IMR-90 (cell line): ENCODE measurements around the gene LCE6A. TPM values are rescaled to one million over a fixed set of nuclear protein-coding genes. Genes with fewer than 3 reads are reported as not detected.

Experiments
- ATAC-seq: fragments of 200-7000 bp; cut with Tn5 transposase; 2 replicates; pipeline ENCODE4 v1.9.1; 2020; ENCODE audit warnings: low read depth, mild to moderate bottlenecking, moderate library complexity
- BruUV-seq: library from RNA; stranded (reverse); fragments of 400-500 nt; replicated peaks from 2 replicates; lab custom pipeline; 2021; lab: Mats Ljungman, UMichigan
- CTCF ChIA-PET: fragments of 300-600 bp; formaldehyde crosslinking; extraction: SDS; loops from one replicate; lab custom pipeline; 2021; ENCODE audit warnings: antibody characterized with exemption; lab: Yijun Ruan, JAX
- POLR2A ChIA-PET: fragments of 300-600 bp; sonication (Branson Sonifier 250); formaldehyde crosslinking; loops from one replicate; lab custom pipeline; 2022; ENCODE audit warnings: antibody characterized with exemption; ENCODE audit not compliant: unreplicated experiment; lab: Charles Lee
- DNase-seq: peaks from one replicate; pipeline ENCODE4 v3.0.0; 2013
- H2AFZ ChIP-seq: replicated peaks from 2 replicates; pipeline ENCODE3; 2013; ENCODE audit warnings: low read length, mild to moderate bottlenecking; ENCODE audit not compliant: poor library complexity
- H2AK5ac ChIP-seq: 2 replicates; pipeline ENCODE4 v1.6.1; 2013; ENCODE audit warnings: low read depth, low read length, inconsistent platforms
- H2AK9ac ChIP-seq: replicated peaks from 2 replicates; pipeline ENCODE3; 2013; ENCODE audit warnings: mild to moderate bottlenecking, low read depth, low read length, moderate library complexity; ENCODE audit not compliant: poor library complexity
- H2BK120ac ChIP-seq: 2 replicates; pipeline ENCODE4 v1.6.1; 2013; ENCODE audit warnings: low read depth, low read length, inconsistent platforms
- H2BK15ac ChIP-seq: 3 replicates; pipeline ENCODE4 v1.6.1; 2013; ENCODE audit warnings: low read depth, low read length, inconsistent platforms
- H2BK20ac ChIP-seq: 2 replicates; pipeline ENCODE4 v1.6.1; 2013; ENCODE audit warnings: low read depth, mild to moderate bottlenecking, inconsistent platforms, low read length, moderate library complexity
- H2BK5ac ChIP-seq: 2 replicates; pipeline ENCODE4 v1.6.1; 2013; ENCODE audit warnings: mild to moderate bottlenecking, low read depth, low read length, inconsistent platforms; ENCODE audit not compliant: poor library complexity, severe bottlenecking
- H3K14ac ChIP-seq: replicated peaks from 2 replicates; pipeline ENCODE4 v1.6.1; 2013; ENCODE audit warnings: low read depth, low read length, inconsistent platforms
- H3K18ac ChIP-seq: 2 replicates; pipeline ENCODE4 v1.6.1; 2013; ENCODE audit warnings: low read depth, low read length, control low read depth
- H3K23ac ChIP-seq: 2 replicates; pipeline ENCODE4 v1.6.1; 2013; ENCODE audit warnings: low read depth, low read length, inconsistent platforms
- H3K27ac ChIP-seq: 2 replicates; pipeline ENCODE4 v1.5.1; 2013; ENCODE audit warnings: mild to moderate bottlenecking, control low read depth, low read length; ENCODE audit not compliant: insufficient read depth
- H3K27me3 ChIP-seq: 2 replicates; pipeline ENCODE4 v1.6.1; 2013; ENCODE audit warnings: low read length; ENCODE audit not compliant: control insufficient read depth, insufficient read depth
- H3K36me3 ChIP-seq: 2 replicates; pipeline ENCODE4 v1.6.1; 2013; ENCODE audit warnings: low read length, mixed read lengths; ENCODE audit not compliant: control insufficient read depth, insufficient read depth
- H3K4ac ChIP-seq: 2 replicates; pipeline ENCODE4 v1.6.1; 2013; ENCODE audit warnings: low read depth, low read length, inconsistent platforms
- H3K4me1 ChIP-seq: 2 replicates; pipeline ENCODE4 v1.6.1; 2013; ENCODE audit warnings: low read length, mixed read lengths; ENCODE audit not compliant: control insufficient read depth, insufficient read depth
- H3K4me2 ChIP-seq: 2 replicates; pipeline ENCODE4 v1.6.1; 2013; ENCODE audit warnings: low read depth, mild to moderate bottlenecking, control low read depth, low read length, moderate library complexity
- H3K4me3 ChIP-seq: 2 replicates; pipeline ENCODE4 v1.5.1; 2013; ENCODE audit warnings: low read depth, mild to moderate bottlenecking, control low read depth, low read length, moderate library complexity; ENCODE audit not compliant: insufficient read depth
- H3K56ac ChIP-seq: 2 replicates; pipeline ENCODE4 v1.6.1; 2013; ENCODE audit warnings: low read length, inconsistent platforms; ENCODE audit not compliant: insufficient read depth; ENCODE audit errors: extremely low read depth
- H3K79me1 ChIP-seq, 2 experiments: 2 replicates each; pipeline ENCODE4 v1.6.1; 2013; ENCODE audit warnings: low read length in 2 of 2, inconsistent platforms in 1 of 2, low read depth in 1 of 2
- H3K9ac ChIP-seq: 2 replicates; pipeline ENCODE4 v1.6.1; 2013; ENCODE audit warnings: low read depth, low read length, control low read depth
- H3K9me1 ChIP-seq: 2 replicates; pipeline ENCODE4 v1.6.1; 2013; ENCODE audit warnings: low read length, inconsistent platforms; ENCODE audit not compliant: insufficient read depth
- H3K9me3 ChIP-seq: 2 replicates; pipeline ENCODE4 v1.6.1; 2013; ENCODE audit warnings: low read length; ENCODE audit not compliant: control insufficient read depth, insufficient read depth
- H4K20me1 ChIP-seq: 2 replicates; pipeline ENCODE4 v1.6.1; 2013; ENCODE audit warnings: low read length, inconsistent platforms; ENCODE audit not compliant: insufficient read depth
- H4K5ac ChIP-seq: 2 replicates; pipeline ENCODE4 v1.6.1; 2013; ENCODE audit warnings: mild to moderate bottlenecking, low read depth, low read length, control low read depth
- H4K8ac ChIP-seq, 2 experiments: 2 replicates each; pipeline ENCODE4 v1.6.1; 2013; ENCODE audit warnings: low read depth in 2 of 2, low read length in 2 of 2, control low read depth in 1 of 2, inconsistent platforms in 1 of 2
- H4K91ac ChIP-seq: 2 replicates; pipeline ENCODE4 v1.6.1; 2013; ENCODE audit warnings: low read depth, low read length, inconsistent platforms; ENCODE audit not compliant: insufficient read depth
- CTCF ChIP-seq: conservative IDR thresholded peaks from 2 replicates; pipeline ENCODE4 v1.5.1; 2012; ENCODE audit warnings: mild to moderate bottlenecking, low read depth, low read length, improper control_type of control experiment
- RAD21 ChIP-seq: IDR thresholded peaks from 2 replicates; pipeline ENCODE4 v1.6.1; 2012; ENCODE audit warnings: low read length, improper control_type of control experiment
- RCOR1 ChIP-seq: IDR thresholded peaks from 2 replicates; pipeline ENCODE4 v1.6.1; 2012; ENCODE audit warnings: mild to moderate bottlenecking, low read length, improper control_type of control experiment; ENCODE audit not compliant: insufficient replicate concordance
- RFX5 ChIP-seq: IDR thresholded peaks from 2 replicates; pipeline ENCODE4 v1.8.0; 2012; ENCODE audit warnings: low read depth, mild to moderate bottlenecking, low read length, moderate library complexity
- SMC3 ChIP-seq: fragments of 150-350 bp; IDR thresholded peaks from 2 replicates; pipeline ENCODE4 v1.6.1; 2016; ENCODE audit warnings: low read depth, mild to moderate bottlenecking, antibody characterized with exemption, low read length, moderate library complexity
- WGBS, 2 experiments: methylation state at CpG; one replicate each; pipeline versions ENCODE4 v1.1.5 to v1.1.7; 2013; ENCODE audit warnings: missing lambda C conversion rate in 2 of 2; ENCODE audit not compliant: insufficient read length in 1 of 2; ENCODE audit errors: extremely low coverage in 2 of 2; 5-methylcytosine and 5-hydroxymethylcytosine counted together
- dilution Hi-C: fragments of 300-500 bp; cut with HindIII; formaldehyde crosslinking; loops from one replicate; pipeline ENCODE4 v1.14.3; 2018; ENCODE audit warnings: low sequenced_read_pairs; ENCODE audit not compliant: unreplicated experiment
- in situ Hi-C: fragments of 300-500 bp; cut with MboI; formaldehyde crosslinking; loops from 3 replicates; pipeline ENCODE4 v1.14.3; 2019; ENCODE audit warnings: low sequenced_read_pairs, inconsistent platforms, mixed read lengths
- intact Hi-C: fragments of 100-400 bp; cut with micrococcal nuclease; formaldehyde crosslinking; loops from 2 replicates; pipeline ENCODE4 v1.10.0; 2022
- polyA plus RNA-seq, 3 experiments: library from polyadenylated mRNA; depleted of rRNA; stranded (reverse); fragments of >200 nt; gene quantifications; 2 replicates each; pipeline ENCODE4 v1.2.3, GENCODE V29; 2012; ENCODE audit warnings: low replicate concordance in 1 of 3
- total RNA-seq: library from RNA; depleted of rRNA; stranded (reverse); fragments of >200 nt; gene quantifications from 2 replicates; pipeline ENCODE4 v1.2.3, GENCODE V29; 2012

The LCE6A gene
- total and polyA plus RNA-seq, 2 of the 4 experiments (the other 2 are of a cell fraction), result not detected

GRCh38 chr1:152869808-152870419 is 27.3 kb downstream of the LCE6A start:
- no peak overlapping the region for H3K9ac ChIP-seq
- H2BK120ac ChIP-seq, result no peak overlapping the region
- H2BK15ac ChIP-seq, result no peak overlapping the region
- H2BK5ac ChIP-seq, result no peak overlapping the region
- no peak overlapping the region for H3K27ac ChIP-seq
- H3K36me3 ChIP-seq, result no peaks in the 10 kb centered on the region
- POLR2A ChIA-PET, result no interaction called here
- H3K27me3 ChIP-seq, result no peaks in the 10 kb centered on the region
- no peak overlapping the region for H3K56ac ChIP-seq
- H3K4me2 ChIP-seq, result no peak overlapping the region
- dilution Hi-C loops (no loop called here), in situ Hi-C loops (loop anchor here (5.0 kb wide), 1 partner anchor 357 kb away; no protein-coding TSS in a partner anchor), intact Hi-C loops (loop anchor here (1.0 to 2.0 kb wide), 2 partner anchors 353 to 359 kb away; no protein-coding TSS in a partner anchor)
- CTCF ChIA-PET, result interaction anchor here (1.0 kb wide), 1 partner anchor 14 kb away, joined by 3 read pairs; no protein-coding TSS in a partner anchor
- H3K9me3 ChIP-seq, result no peaks in the 10 kb centered on the region
- TF ChIP-seq RAD21, result peak; percentile 55
- TF ChIP-seq RCOR1, result no peak
- peak; percentile 67 for TF ChIP-seq CTCF
- no peak for TF ChIP-seq RFX5
- TF ChIP-seq SMC3, result peak; percentile 56
- H3K14ac ChIP-seq, result no peak overlapping the region
- no peak overlapping the region for H4K91ac ChIP-seq
- H4K20me1 ChIP-seq, result no peaks in the 10 kb centered on the region
- no peaks in the 10 kb centered on the region for H3K9me1 ChIP-seq
- no peaks in the 10 kb centered on the region for H3K4me1 ChIP-seq
- no CpG with 5 or more reads among the region's 9 CpGs for WGBS, 2 experiments
- H2AK9ac ChIP-seq, result no peak overlapping the region
- H4K8ac ChIP-seq, result no peak overlapping the region
- H4K5ac ChIP-seq, result no peak overlapping the region
- no peak overlapping the region for H2AFZ ChIP-seq
- no peak overlapping the region for H2AK5ac ChIP-seq
- no peak overlapping the region for H3K4me3 ChIP-seq
- H3K4ac ChIP-seq, result no peak overlapping the region
- ATAC-seq (peak; percentile 90), DNase-seq (peak; percentile 51)
- BruUV-seq, result no TSS peak
- H2BK20ac ChIP-seq, result no peak overlapping the region
- no peak overlapping the region for H3K18ac ChIP-seq
- no peak overlapping the region for H3K23ac ChIP-seq
- no peaks in the 10 kb centered on the region for H3K79me1 ChIP-seq
